Fibroblast of peridontal ligament (primary cell): ENCODE results near the gene TBC1D20.
A peak's percentile ranks its signal among the peaks of the same experiment; 100 is the strongest.
"Not testable (repeated sequence)": the region's sequence is repeated elsewhere in the genome, so short reads cannot be mapped to it uniquely, and the experiment has no call there.

Experiments used
- DNase-seq: peaks from one replicate; pipeline ENCODE4 v3.0.0-alpha.2; 2010; ENCODE audit errors: extremely low read depth

TBC1D20 gene

DNA sequence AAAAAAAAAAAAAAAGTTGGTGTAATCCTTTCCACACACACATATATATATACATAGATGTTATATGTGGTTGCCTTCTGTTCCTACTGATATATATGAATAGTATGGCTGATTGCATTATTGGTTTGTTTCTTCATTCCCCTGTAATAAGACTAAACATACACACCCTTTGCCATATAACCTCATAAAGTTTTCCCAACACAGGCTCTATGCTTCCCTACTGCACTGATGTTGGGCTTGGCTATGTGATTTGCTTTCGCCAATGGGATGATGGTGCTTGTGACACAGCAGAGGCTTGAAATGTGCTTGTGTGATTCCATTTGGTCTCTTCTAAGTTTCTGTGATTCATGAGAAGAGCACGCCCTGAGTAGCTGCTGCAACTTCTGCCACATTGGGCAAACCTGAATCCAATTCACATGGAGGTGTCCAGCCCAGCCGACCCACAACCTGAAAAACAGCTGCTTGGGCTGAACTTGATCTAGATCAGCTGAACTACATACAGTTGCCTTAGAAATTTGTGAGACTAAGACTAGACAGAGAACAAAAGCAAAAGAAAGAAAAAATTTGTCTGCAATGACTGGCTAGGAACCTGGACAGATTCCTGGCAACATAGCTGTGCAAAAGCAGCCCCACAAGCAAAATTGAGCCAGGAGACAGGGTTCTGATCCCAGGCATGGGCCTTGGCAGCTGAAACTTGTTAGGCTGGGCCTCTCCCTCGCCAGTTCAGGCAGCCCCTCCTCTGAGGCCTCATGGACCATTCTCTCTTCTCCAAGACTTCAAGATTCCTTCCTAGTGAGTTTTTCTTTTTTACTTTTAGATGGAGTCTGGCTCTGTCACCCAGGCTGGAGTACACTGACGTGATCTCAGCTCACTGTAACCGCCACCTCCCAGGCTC is 13.4 kb upstream of the TBC1D20 start:
- no peak for DNase-seq

DNA sequence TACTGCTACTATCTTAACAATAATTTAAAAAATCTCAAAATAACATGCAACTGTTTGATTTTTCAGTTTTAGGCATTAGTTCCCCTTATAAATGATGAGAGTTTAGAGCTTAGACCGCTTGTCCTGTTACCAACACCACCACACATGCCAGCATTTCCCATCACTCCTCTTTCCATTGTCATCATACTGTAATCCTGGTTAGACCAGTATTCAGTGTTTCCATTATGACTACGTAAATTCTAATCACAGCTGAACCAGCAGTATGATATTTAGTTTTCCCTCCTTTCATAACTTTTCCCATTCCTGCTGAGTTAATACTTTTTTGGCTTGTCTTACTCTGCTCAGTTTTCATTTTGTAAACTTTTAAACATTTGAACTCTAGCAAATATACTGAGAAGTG is 12.2 kb upstream of the TBC1D20 start:
- DNase-seq: peak; percentile 54

DNA sequence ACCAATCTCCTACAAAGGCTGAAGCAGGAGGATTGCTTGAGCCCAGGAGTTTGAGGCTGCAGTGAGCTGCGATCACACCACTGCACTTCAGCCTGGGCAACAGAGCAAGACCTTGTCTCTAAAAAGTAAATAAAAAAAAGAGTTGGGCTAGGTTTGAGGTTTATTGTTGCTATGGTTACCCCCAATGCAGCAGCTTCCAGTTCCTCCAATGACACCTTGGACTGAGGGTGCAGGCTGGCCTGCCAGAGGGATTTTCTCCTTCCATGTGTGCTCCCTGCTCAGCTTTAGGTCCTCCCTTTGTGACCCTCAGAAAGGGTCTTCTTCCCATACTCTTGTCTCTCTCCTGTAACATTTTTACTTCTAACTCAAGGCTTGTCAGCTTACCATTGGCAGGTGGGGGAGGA is 10.6 kb upstream of the TBC1D20 start:
- DNase-seq: no peak

DNA sequence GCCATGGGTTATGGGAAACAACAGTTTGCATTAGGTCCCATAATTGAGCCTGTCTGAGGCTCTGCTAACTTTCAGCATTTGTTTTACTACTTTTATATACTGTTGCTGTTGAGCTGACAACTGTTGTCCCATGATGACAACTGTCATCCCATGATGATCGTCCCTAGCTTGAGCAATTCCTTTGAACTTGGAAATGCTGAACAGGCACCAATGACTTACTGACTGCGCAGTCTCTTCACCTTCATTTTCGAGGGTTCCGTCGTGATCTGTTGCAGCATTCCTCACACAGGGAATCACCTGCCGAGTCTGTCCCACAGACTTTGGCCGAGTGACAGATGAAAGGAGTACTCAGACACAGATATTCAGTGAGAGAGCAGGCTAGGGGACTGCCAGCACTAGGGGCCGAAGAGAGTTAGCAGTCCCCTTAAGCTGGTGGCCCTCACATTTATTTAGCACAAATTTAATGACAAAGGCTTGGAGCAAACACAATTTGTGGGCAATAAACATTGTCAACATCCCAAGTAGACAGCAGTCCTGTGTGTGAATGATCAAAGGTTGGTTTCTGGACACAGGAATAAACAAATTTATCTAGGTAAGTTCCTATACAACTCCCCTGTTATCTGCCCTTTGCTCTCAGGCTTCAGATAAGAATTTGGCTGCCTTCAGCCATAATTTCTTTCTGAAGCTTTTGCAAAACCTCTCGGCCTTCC is 10.0 kb upstream of the TBC1D20 start:
- DNase-seq: no peak

DNA sequence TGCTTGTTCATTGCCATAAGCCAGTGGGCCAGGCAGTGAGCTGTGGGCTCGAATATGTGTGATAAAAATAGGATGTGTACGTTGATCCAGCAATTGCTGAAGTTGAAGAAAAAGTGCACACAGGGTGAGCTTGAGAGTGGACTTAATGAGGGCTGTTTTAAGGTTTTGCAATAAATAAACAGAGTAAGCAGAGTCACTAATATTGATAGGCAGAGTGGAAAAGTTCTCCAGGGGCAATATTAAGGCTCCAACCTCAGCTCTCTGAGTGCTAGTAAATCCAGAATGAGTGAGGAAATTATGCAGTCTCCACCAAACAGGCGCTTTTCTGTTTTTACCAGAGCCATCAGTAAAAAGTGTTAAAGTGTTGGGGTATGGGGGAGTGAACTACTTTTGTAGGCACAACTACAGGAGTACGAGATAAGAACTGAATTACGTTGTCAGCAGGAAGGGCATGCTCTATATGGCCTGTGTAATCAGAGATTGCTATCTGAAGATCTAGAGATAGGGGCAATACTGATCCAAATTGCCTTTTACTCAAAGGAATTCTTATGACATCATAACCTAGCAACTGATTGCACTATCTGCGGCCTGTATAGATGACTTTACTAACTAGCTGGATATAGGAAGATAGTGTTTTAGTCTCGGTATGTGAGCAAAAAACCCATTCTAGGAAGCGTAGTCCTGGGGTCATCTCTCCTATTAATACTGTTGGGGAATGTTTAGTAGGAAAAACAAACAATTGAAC is 7.6 kb upstream of the TBC1D20 start:
- no peak for DNase-seq

DNA sequence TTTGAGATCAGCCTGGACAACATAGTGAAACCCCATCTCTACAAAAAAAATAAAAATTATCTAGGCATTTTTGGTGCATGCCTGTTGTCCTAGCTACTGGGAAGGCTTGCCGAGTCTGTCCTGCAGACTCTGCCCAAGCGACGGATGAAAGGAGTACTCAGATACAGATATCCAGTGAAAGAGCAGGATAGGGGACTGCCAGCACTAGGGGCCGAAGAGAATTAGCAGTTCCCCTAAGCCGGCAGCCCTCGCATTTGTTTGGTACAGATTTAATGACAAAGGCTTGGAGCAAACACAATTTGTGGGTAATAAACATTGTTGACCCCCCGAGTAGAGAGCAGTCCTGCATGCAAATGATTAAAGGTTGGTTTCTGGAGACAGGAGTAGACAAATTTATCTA is 5.4 kb upstream of the TBC1D20 start:
- no peak for DNase-seq

DNA sequence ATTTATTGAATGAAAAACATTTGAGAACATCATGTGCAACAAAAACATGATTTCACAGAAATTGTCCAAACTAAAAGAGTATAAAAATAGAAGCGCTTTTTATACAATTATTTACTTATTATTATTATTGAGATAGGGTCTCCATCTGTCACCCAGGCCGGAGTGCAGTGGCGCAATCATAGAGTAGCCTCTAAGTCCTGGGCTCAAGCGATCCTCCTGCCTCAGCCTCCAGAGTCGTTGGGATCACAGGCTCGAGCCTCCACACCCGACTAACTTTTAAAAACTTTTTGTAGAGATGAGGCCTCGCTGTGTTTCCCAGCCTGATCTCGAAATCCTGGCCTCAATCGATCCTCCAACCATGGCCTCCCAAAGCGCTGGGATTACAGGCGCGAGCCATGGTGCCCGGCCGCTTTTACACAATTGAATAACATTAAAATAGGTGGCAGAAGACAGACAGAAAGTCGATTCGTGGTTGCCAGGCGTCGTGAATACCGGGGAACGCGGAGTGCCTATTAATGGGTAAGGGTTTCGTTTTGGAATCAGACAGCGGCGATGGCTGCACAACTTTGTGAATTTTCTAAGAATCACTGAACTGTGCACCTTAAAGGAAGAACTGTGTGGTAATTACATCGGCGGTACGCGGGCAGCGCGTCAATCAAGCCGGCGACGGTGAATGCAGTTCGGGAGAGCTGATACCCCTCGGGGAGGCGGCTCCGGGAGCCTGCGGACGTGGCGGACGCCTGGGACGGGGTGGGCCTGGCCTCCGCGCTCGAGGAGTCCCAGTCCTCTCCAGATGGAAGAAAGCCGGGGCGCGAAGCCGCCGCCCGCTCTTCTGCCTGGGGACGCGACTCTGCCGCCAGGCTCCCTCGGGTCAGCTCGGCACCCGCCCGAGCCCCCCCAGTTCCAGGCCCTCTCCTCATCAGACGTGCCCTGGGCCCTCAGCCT is 807 bp downstream of the TBC1D20 start:
- peak; percentile 24 for DNase-seq

DNA sequence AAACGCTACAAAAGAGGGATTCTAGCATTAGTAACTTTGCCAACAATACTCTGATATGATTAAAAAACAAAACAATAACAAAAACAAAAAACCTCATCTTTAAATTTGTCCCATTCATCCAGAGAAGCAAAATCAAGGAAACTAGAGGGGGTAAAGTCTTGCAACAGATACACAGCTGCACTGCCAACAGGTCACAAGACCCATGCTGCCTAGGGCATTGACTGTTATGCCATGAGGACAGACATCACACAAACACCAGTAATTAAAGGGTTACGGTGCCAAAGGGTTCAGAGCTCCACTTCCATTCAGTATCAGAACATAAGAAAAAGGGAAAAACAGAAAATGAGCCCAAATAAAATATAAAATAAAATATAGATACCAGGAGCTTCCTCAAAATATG is 1.6 kb downstream of the TBC1D20 start:
- peak; percentile 49 for DNase-seq

DNA sequence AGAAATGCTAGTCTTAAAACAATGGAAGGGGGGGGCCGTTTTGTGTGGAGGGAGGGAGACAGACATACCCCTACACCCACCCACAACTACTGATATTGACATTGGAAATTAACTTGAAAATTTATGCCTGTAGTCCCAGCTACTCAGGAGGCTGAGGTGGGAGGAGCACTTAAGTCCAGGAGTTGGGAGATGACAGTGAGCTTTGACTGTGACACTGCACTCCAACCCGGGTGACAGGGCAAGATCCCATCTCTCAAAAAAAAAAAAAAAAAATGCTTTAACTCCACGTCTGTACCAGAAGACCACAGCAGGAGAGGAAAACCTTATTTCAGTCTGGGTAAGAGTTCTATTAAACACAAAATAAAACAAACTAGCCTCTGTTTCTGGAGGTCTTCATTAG is 2.2 kb downstream of the TBC1D20 start:
- no peak for DNase-seq

DNA sequence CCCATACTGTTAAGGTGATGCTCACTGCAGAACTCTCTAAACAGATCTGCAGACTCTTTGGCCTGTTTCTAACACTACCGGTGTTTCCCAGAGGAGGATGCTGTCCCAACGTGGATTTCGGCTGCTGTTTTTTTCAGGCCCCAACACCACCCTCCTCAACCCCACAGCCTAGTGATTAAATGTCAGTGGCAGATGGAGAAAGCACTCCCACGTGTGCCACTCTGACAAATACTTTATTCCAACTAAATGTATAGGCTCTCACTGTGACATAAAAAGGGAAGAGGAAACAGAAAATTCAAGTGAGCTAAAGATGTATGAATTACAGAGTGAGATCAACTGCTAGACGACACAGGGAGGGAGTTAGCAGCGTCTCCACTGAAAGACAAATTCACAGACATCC is 3.6 kb downstream of the TBC1D20 start:
- no peak for DNase-seq

DNA sequence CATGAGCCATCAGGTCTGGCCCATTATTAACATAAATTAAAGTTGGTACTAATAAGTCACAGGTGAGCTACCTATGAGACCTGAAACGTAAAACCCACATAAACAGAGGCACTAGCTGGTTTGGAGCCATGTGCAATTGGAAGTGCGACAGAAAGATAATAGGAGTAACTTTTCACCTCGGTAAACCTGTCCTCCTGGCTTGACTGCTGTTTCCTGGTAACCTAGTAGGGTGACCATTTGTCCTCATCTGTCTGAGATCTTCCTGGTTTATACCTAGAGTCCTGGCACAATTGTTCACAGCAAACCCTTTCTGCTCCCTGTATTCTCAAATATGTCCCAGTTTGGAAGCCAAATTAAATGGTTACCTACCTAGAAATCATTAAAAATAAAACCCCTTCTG is 7.4 kb downstream of the TBC1D20 start:
- no peak for DNase-seq

DNA sequence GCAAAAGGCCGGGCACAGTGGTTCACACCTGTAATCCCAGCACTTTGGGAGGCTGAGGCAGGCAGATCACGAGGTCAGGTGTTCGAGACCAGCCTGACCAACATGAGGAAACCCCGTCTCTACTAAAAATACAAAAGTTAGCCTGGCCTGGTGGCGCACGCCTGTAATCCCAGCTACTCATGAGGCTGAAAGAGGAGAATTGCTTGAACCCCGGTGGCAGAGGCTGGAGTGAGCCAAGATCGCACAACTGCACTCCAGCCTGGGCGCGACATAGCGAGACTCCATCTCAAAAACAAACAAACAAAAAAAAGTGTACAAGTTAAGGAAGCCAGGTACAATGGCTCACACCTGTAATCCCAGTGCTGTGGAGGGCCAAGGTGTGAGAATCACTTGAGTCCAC is 10.3 kb downstream of the TBC1D20 start:
- DNase-seq: not testable (repeated sequence)

DNA sequence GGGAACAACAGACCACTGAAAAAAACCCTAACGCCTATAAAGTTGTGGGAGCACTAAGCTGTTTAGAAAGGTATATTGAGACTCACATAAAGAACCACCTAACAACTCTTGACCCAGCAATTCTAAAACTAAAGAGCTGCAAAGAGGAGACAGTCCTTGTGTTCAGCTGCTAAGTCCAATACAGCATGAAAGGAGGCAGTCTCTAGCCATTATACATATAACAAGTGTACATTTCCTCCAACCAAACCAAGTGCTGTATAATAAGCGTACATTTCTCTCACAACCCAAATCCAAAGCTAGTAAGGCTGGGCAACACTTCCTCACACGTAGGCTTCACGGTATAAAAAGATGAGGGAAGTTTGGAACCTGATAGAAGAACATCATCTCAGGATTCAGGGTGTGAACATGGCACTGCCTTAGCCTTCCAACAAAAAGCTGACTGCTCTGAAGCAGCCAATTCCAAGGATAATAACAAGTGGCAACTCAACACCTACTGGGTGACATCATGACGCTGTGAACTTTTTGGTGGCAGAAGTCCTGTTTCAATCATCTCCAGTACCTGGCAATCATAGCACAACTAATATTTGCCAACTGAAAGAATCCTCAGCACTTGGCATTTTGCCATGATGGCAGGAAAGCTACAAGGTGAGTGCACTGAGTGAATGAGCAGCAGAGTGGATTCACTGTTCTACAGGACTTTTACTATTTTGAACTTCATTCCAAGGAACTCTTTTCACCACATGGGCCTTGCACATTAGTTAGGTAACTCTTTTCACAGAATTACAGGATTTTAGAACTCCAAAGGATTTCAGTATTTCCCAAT is 16.6 kb downstream of the TBC1D20 start:
- no peak for DNase-seq

DNA sequence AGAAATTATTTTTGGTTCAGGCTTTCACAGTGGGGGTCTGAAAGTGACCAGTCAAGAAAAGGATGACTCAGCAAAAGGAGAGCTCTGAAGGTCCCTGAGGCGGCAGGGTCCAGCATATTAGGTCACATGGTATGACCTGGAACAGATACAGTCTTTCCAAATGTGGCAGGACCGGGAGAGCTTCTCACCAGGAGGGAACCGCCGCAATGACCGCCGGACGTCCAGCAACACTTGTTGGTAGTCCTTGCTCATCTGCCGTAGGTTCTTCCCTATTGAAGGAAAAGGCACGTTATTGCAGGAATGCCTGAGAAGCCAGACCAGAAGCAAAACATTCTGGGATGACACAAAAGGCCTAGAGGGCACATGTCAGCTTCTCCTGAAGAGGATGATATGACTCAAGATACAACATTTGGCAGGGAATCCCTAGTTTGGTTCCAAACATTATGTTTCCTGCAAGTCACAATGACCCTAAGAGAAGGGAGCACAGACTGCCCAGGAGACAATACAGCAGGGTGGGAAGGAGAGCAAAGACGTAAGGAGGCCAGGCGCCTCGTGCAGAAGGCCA is 17.4 kb downstream of the TBC1D20 start:
- DNase-seq: peak; percentile 17

DNA sequence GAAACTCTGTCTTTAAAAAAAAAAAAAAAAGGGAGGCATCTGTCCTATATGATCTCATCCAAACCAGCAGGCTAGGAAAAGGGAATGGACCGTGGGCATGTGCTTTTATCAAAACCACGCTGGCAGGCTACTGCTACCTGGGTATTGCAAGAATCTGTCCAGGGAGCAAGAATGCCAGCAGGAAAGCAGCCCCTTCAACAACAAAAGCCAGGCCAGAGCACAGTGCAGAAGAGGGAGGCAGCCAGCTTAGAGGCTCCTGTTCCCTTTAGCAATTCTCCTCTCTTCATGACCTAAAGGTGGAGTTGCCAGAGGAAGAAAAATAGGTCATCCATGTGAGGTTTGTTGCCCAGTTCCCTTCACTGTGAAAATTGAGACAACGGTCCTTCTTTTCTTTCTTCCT is 18.2 kb downstream of the TBC1D20 start:
- no peak for DNase-seq

DNA sequence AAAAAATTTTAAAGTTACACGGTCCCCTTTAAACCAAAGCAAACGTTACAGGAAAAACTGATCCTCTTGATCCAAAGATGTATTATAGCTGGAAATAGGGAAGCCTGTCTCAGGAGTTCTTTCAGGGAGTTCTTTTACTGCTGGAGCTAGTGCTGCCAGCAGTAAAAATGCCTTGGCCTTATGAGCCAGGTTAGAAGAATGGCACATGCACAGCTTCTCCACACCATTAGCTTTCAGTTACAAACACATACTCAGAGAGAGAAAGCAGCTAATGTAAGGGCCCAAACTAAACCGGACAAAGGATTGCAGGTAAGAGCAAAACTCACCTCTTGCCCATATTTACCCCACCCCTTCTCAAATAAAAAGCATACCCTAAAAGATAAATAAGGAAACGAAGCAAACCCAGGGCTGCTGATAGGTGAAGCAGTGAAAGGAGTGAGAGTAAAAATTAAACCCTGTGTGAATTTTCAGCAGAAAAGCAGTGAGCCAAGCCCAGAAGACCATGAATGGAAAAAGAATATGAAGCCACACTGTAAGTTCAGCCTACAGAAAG is 19.0 kb downstream of the TBC1D20 start:
- DNase-seq: no peak

DNA sequence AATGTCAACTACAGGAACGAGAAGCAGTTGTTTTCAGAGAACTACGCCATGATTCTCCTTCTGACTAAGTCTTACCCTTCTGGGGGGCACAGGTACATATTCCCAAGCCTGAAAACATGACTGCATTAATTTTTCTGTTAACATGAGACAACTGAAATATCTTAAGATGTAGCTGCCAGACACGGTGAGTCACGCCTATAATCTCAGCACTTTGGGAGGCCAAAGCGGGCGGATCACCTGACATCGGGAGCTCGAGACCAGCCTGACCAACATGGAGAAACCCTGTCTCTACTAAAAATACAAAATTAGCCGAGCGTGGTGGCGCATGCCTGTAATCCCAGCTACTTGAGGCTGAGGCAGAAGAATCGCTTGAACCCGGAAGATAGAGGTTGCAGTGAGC is 21.7 kb downstream of the TBC1D20 start:
- no peak for DNase-seq

DNA sequence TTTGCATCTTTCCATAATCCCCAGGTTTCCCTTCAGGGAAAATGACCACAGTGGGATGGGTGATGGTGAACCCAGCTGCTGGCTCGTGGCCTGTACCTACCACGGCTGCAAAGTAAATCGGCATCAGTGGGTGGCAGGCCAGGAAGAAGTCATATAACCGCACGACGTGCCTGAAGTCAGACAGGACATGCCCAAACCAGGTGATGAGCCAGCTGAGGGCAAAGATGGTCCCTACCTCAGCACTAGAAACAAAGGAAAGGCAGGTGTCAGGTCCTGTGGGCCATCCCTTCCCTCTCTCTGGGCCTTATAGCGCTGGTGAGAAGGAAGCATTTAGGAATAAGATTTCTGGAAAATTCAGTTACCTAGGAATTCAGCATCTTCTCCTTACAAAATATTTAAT is 22.2 kb downstream of the TBC1D20 start:
- no peak for DNase-seq

DNA sequence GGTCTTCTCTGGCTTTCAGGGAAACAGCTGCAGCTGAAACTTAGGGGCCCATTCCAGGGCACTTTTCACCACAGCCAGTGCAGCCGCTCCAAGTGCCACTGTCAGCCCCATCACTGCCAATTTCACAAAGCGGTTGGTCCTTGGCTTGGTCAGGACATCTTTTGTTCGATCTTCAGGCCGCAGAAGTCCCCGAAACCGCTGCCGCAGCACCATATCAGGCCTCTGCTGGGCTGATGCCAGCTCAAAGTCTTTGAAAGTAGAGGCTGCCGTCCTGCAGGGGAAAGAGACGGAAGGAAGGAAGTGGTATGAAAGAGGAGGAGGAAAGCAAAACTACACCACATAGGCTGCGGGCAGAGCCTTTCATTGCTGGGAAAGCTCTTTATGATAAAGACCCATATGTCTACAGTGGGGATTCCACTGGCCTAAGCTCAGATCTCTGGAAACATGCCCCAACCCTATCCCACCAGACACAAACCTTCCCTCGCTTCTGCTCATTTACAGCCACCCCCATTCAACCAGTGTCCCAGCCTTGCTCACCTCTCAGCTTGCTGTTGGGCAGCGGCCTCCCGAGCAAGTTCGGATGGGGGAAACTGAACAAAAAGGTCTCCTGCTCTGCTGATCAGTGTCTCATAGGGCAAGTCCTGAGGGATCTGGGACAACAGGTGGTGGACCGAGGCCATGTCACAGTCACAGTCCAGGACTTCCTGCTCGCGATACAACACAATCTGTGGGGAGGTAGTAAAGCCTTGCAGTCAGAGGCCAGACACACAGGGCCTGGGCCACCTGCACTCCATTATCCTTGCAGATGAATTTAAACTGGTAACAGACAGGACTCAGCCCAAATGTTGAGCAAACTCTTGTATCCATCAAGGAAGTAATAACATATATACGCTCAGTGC is 23.5 kb downstream of the TBC1D20 start:
- no peak for DNase-seq
